Measurements from ENCODE around the gene SLC27A6.

SLC27A6 gene

DNA sequence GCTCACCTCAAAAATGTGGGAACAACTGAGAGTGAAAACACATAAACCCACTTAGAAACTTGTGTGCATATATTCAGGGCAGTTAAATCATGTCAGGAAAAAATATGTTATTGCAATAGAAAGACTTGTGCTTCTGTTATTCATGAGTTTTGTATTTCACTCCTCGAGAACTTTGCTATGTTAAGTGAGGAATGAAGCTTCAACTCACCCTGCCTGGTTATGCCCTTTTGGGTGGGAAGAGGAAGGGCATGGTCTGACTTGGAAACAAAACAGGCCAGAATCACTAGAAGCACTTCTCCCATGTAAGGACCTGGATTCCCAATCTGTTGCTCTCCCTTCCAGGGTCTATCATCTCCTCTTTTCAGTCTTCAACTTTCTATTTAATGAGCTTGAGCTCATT, 14.5 kb downstream of the SLC27A6 start:
- TF ChIP-seq GATA3 (IDR thresholded peaks at IDR 0.05; ENCODE audit: low read depth, low read length) (no peak), GATA2 (IDR thresholded peaks at IDR 0.05; ENCODE audit: low read depth, low read length) (no peak)

DNA sequence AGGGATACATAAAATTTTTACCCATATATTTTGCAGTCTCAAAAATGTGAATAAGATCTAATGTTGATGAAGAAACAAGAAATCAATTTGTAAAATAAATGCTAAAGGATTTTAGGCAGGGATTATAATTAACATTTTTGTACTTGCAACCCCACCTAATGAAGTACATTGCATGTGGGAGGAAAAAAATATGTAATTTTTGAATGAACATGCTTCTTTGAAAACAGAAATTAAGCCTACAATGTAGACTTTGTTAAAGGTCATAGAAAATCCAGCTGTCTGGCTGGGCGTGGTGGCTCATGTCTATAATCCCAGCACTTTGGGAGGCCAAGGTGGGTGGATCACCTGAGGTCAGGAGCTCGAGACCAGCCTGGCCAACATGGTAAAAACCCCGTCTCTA, 15.6 kb downstream of the SLC27A6 start:
- TF ChIP-seq GATA2 (IDR thresholded peaks at IDR 0.05; ENCODE audit: low read depth, low read length) (no peak), GATA3 (IDR thresholded peaks at IDR 0.05; ENCODE audit: low read depth, low read length) (no peak)

DNA sequence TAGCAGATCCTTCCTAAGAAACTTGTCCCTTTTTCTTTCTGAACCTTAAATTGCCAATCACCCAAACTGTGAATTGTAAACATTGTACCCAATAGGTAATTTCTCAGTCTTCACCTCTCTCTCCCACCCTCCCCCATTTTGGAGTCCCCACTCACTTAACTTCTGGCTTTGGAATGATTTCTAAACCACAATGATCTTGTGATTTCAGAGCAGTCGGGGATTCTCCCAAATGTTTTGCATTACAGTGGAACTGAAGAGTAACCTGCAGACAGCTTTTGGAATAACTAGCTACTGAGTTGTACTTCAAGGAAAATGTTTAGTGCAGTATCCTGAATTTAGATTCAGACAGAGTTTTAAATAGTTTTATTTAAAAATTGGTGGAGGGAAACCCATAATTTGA, 19.2 kb downstream of the SLC27A6 start:
- TF ChIP-seq GATA2 (IDR thresholded peaks at IDR 0.05; ENCODE audit: low read depth, low read length), result no peak
- TF ChIP-seq GATA3 (IDR thresholded peaks at IDR 0.05; ENCODE audit: low read depth, low read length), result no peak

DNA sequence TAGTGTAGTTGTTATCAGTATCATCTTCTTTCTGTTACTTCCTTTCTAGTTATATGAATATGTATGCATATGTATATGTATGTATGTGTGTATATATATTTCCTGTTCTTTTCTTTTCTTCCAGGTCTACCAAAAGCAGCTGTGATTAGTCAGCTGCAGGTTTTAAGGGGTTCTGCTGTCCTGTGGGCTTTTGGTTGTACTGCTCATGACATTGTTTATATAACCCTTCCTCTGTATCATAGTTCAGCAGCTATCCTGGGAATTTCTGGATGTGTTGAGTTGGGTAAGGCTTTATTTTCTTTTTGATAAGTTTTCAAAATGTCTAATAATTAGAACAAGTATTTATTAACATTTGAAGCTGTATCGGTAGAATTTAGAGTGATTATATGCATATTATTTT, 23.2 kb downstream of the SLC27A6 start:
- TF ChIP-seq GATA2 (IDR thresholded peaks at IDR 0.05; ENCODE audit: low read depth, low read length), result no peak
- no peak for TF ChIP-seq GATA3 (IDR thresholded peaks at IDR 0.05; ENCODE audit: low read depth, low read length)

DNA sequence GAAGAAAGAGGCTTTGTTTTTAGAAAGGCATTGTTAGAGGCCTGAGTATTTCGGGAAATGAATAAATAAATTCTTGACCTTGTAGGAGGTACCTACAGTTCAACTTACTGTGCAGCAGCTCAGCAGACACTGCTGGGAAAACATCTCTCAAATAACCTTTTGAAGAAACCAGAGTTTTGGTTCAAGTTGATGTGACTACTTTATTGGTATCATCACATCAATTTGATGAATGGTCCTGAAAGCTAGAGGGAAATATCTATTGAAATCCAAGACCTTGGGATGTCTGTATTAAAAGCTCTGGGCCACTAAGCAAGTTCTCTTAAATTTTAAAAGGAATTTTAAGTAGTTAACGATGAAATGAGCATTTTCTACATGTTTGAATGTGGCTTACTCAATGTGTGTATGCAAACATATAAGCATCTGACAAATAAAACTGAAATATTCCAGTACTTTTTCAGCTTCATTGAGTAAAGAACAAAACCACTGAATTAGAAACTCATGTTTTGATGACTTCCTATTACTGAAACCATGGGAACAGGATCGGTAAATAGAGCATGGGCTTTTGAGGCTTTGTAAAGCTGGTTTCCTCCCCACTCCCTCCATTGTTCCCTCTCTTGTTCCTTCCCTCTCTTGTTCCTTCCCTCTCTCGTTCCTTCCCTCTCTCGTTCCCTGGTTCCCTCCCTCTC, 36.7 kb downstream of the SLC27A6 start:
- TF ChIP-seq GATA3 (IDR thresholded peaks at IDR 0.05; ENCODE audit: low read depth, low read length), result no peak
- no peak for TF ChIP-seq GATA2 (IDR thresholded peaks at IDR 0.05; ENCODE audit: low read depth, low read length)

DNA sequence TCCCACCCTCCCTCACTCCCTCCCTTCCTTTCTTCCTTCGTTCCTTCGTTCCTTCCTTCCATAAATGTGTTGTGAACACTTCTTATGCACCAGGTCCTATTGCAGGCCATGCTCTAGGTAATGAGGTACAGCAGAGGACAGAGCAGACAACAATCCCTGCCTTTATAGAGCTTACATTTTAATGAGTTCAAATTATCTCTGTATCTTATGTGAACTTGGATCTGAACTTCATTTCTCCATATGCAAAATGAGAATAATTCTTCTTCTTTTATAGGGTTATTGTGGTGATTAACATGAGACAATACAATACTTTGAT, 37.2 kb downstream of the SLC27A6 start:
- TF ChIP-seq GATA2 (IDR thresholded peaks at IDR 0.05; ENCODE audit: low read depth, low read length) (no peak), GATA3 (IDR thresholded peaks at IDR 0.05; ENCODE audit: low read depth, low read length) (no peak)

DNA sequence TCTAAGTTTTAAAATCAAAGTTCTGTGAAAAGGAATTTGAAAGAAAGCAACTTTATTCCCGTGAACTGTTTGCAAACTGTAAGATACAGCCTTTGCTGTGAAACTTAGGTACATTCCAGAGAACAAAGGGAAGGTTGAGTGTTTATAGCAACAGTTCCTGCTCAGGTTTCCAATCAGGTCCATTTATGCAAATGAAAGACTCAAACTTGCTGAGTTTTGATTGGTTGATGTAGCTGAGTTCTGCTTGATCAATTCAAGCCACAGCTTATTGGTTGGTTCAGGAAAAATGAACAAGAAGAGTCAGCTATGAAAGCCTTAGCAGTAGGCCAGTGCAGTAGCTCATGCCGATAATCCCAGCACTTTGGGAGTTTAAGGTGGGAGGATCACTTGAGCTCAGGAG, 37.9 kb downstream of the SLC27A6 start:
- TF ChIP-seq GATA2 (IDR thresholded peaks at IDR 0.05; ENCODE audit: low read depth, low read length) (no peak), GATA3 (IDR thresholded peaks at IDR 0.05; ENCODE audit: low read depth, low read length) (no peak)

DNA sequence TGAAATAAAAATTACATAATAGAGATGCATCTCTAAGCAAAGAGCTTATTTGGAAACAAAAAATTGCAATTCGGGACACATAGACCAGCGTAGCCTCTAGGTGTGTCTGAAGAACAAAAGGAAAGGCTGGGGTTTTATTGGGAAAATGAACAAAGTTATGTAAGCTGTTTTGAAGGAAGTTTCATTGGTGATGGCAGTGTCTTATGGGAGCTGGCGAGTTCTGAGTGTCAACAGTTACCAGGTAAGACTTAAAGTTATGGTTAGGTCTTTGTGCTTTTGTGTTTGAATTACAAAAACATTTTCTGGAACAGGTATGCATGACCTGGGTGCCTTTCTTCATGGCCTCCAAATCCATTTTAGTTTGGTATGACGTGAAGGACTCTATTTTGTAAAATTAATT, 48.9 kb downstream of the SLC27A6 start:
- TF ChIP-seq GATA3 (IDR thresholded peaks at IDR 0.05; ENCODE audit: low read depth, low read length) (no peak), GATA2 (IDR thresholded peaks at IDR 0.05; ENCODE audit: low read depth, low read length) (no peak)

DNA sequence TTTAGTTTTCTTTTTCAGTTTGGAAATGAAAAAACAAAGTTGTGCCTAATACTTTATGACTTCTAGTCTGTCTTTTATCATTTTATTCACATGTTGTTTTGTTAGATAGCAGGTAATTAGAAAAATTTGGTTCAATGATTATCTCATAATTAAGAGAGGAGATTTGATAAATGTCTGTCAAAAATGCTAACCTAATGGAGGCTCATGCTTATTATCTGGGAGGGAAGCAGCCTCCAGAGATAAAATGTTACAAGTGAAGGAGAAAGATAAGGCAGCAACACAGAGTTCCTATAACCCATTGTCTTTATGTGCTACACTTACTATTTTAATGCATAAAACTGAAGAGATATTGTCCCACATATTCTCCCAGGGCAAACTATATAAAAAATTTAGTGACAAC, 53.5 kb downstream of the SLC27A6 start:
- TF ChIP-seq GATA2 (IDR thresholded peaks at IDR 0.05; ENCODE audit: low read depth, low read length), result peak; percentile 80
- TF ChIP-seq GATA3 (IDR thresholded peaks at IDR 0.05; ENCODE audit: low read depth, low read length), result peak; percentile 86

DNA sequence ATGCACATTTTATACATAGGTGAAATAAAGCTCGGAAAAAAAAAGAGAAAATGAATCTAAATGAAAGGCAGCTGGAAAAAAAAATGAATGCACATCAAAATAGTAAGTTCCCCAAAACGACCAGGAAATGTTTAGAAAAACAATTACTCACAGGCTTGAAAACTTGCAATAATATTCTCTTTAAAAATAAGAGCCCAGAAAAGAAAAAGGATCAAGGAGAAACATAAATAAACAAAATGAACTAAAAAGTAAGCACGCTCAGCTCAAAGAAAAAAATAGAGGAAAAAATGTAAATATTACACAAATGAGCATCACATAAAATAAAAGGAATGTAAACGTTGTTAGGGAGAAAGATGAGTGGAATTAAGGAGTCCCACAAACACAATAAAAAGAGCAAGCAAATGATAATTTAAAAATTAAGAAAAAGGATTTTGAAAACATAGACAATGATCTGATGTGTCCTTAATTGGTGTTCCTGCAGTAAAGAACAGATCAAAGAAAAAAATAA, 54.2 kb downstream of the SLC27A6 start:
- TF ChIP-seq GATA3 (IDR thresholded peaks at IDR 0.05; ENCODE audit: low read depth, low read length) (no peak), GATA2 (IDR thresholded peaks at IDR 0.05; ENCODE audit: low read depth, low read length) (no peak)

DNA sequence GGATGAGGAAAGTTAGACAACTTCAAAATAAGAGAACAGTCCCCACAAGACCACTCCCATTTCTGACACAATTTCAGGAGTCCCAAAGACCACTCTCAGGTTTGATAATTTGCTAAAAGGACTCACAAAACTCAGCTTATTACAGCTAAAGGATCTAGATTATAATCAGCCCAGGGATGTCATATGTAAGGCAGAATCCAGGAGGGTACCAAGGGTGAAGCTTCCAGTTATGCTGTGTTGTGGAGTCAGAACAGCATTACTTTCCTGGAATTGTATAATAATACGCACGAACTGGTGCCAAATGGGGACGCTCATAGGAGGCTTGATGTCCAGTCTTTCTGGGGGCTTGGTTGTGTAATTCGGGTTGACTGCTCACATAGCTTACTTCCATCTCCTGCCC, 55.4 kb downstream of the SLC27A6 start:
- TF ChIP-seq GATA2 (IDR thresholded peaks at IDR 0.05; ENCODE audit: low read depth, low read length), result no peak
- TF ChIP-seq GATA3 (IDR thresholded peaks at IDR 0.05; ENCODE audit: low read depth, low read length), result no peak

DNA sequence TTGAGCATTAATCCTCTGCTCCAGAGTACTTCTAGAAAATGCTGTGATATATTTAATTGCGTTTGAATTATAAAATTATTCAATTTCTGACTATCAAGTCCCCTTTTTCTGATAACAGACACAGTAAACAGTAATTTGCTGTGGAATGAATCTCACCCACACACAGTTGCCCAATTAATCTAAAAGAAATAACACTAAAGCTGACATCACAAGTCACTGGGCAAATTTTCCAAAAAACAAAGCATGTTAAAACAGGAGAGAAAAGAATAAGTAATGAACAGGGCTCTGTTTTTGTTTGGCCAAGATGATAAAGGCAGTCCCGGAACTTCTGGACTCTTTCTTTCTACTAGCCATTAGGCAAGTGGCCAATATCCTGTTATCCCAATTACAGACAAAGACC, 56.5 kb downstream of the SLC27A6 start:
- TF ChIP-seq GATA3 (IDR thresholded peaks at IDR 0.05; ENCODE audit: low read depth, low read length), result no peak
- no peak for TF ChIP-seq GATA2 (IDR thresholded peaks at IDR 0.05; ENCODE audit: low read depth, low read length)

DNA sequence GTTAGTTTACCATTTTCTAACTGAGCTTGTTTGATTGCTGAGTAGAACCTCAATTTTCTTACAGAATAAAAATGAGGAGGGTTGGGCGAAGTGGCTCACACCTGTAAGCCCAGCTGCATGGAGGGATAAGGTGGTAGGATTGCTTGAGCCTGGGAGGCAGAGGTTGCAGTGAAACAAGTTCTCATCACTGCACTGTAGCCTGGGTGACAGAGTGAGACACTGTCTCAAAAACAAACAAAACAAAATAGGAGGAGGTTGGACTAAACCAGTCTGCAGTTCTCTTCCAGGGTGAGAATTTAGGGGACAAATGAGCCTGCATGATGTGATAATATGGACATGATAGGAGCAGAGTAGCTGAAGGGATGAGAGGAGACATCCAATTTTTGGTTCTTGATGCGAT, 57.3 kb downstream of the SLC27A6 start:
- TF ChIP-seq GATA2 (IDR thresholded peaks at IDR 0.05; ENCODE audit: low read depth, low read length) (no peak), GATA3 (IDR thresholded peaks at IDR 0.05; ENCODE audit: low read depth, low read length) (no peak)

DNA sequence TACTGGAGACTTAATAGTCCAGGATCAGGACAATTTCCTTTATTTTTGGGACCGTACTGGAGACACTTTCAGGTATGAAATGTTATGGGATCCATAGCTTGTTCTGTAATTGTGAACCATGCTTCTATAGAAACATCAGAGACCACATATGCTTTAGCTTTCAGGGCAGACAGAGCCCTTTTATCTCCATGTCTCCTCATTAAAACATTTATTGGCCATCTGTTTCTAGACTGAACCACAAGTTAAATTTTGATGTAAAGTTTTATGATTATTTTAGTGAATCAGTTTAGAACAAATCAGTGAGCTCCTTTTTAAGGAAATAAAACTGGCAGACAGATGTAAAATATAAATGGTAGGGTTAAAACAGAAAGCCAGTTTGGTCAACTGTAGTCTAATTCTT, 62.0 kb downstream of the SLC27A6 start:
- no peak; the same call in 1 of the 2 replicates for TF ChIP-seq GATA2 (IDR thresholded peaks at IDR 0.05; ENCODE audit: low read depth, low read length)
- TF ChIP-seq GATA3 (IDR thresholded peaks at IDR 0.05; ENCODE audit: low read depth, low read length), result no peak

DNA sequence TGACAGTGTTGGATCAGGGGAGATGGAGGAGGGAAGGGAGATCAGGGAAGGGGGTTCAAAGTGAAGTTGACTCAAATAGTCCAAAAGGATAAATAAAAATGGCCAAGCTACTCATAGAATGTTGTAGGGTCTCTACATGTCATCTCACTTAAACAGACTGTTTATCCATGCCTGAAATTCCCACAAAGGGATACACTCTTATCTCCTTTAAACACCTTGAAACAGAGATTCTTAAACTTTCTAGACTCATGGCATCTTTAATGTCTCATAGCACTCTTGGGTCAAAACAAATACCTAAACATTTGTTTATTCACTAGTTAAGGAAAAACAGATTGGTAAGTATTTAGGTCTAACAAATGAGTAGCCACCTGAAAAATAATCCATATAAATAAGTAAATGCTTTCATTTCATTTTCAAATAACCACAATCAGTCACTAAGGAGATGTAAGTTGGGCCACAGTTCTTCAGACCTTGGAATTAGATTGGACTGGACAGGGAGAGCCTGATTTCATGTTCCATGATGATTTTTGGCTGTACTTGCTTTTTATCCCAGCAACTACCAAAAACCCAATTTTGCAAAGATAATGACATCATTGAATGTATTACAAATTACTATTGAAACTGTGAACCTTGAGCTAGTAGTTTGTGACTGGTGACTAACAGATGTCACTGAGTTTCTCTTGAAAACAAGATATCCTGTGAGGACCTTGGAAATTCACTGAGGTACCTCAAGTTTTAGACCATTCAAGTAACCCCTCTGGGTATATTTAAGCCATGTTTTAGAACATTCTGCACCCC, 66.8 kb downstream of the SLC27A6 start:
- TF ChIP-seq GATA2 (IDR thresholded peaks at IDR 0.05; ENCODE audit: low read depth, low read length), result no peak
- no peak for TF ChIP-seq GATA3 (IDR thresholded peaks at IDR 0.05; ENCODE audit: low read depth, low read length)

Measured in SH-SY5Y (cell line).